ENCODE results near the gene FGFR3. TPM values are rescaled to one million over a fixed set of nuclear protein-coding genes. Genes with fewer than 3 reads are reported as not detected.

Gene FGFR3
- total and polyA plus RNA-seq, 10 of the 15 experiments (the other 5 are each of a cell fraction or from before 2014, with no cell fraction given), result 0.05 to 0.33 (median 0.18) TPM; not detected in 6

DNA sequence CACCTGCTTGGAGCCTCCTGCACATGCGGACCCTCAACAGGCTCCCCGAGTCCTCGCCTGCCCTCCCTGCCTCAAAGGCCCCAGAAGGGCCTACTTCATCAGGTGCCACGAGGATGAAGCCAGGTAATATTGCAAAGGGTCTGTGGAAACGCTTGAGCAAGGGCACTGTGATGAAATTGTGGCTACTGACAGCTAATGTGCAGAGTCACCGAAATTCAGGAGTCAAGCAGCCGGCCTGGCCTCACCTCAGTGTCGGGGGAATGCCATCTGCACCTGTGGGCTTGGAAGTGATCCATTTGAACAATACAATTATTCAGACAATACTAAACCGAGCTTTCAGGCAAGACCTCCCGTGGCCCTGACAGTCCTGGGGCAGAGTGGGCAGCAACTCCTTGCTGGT, 3.1 kb upstream of the FGFR3 start:
- Histone ChIP-seq H3K36me3 (ENCODE audit: control insufficient read depth in 2 of 2, insufficient read depth in 2 of 2, low read length in 1 of 2) (no peaks in the 10 kb centered on the region), H4K20me1 (ENCODE audit: control insufficient read depth, insufficient read depth) (no peaks in the 10 kb centered on the region), H3K9me3 (replicated peaks; ENCODE audit: control insufficient read depth, insufficient read depth, low read length) (no peaks in the 10 kb centered on the region), H3K27me3 (replicated peaks in 1 of 2; ENCODE audit: control insufficient read depth in 2 of 2, insufficient read depth in 2 of 2, low read length in 1 of 2) (peaks cover 4 to 6% of the 10 kb centered on the region in 2 experiments; a peak in 3 of 4 replicates), H3K79me2 (ENCODE audit: control insufficient read depth, insufficient read depth, low read length) (no peaks in the 10 kb centered on the region), H3K4me1 (ENCODE audit: control insufficient read depth, insufficient read depth, low read length) (no peaks in the 10 kb centered on the region), H3K4me3 (no peak overlapping the region), H2AFZ (ENCODE audit: control insufficient read depth, low read depth, low read length) (no peak overlapping the region), H3K4me2 (ENCODE audit: control insufficient read depth, insufficient read depth) (no peak overlapping the region), H3K9ac (ENCODE audit: control insufficient read depth, insufficient read depth, low read length) (no peak overlapping the region), H3K27ac (ENCODE audit: control insufficient read depth, insufficient read depth) (no peak overlapping the region)
- CTCF ChIA-PET, result no interaction called here
- ATAC-seq (no peak), FAIRE-seq (no peak), DNase-seq (ENCODE audit: low read depth, low spot score) (no peak)
- in situ Hi-C loops (cut with MboI) (no loop called here), intact Hi-C loops (cut with micrococcal nuclease; ENCODE audit: unreplicated experiment) (no loop called here)
- BruUV-seq (replicated peaks), result no TSS peak
- TF ChIP-seq FOXM1 (IDR thresholded peaks at IDR 0.05; ENCODE audit: low read depth, low read length) (no peak), TCF3 (IDR thresholded peaks at IDR 0.05; ENCODE audit: borderline replicate concordance, insufficient read depth, low read depth, low read length) (no peak), WRNIP1 (IDR thresholded peaks at IDR 0.05; ENCODE audit: borderline replicate concordance, low read depth, low read length) (no peak), BHLHE40 (IDR thresholded peaks at IDR 0.05; ENCODE audit: borderline replicate concordance in 1 of 2, low read depth in 2 of 2, low read length in 1 of 2) (no peak)
- 43% methylated on average over 10 of the region's 10 CpGs for WGBS (ENCODE audit: insufficient coverage, insufficient replicate concordance, low lambda C conversion rate, missing lambda C conversion rate)
- RAD21 ChIA-PET (ENCODE audit: unreplicated experiment), result no interaction called here
- SMC1A ChIA-PET (ENCODE audit: uncharacterized antibody, unreplicated experiment), result no interaction called here
- POLR2A ChIA-PET, result no interaction called here

GRCh38 chr4:1792158-1792831, 798 bp upstream of the FGFR3 start:
- Histone ChIP-seq H4K20me1 (ENCODE audit: control insufficient read depth, insufficient read depth) (no peaks in the 10 kb centered on the region), H3K4me2 (ENCODE audit: control insufficient read depth, insufficient read depth) (no peak overlapping the region), H3K27me3 (replicated peaks in 1 of 2; ENCODE audit: control insufficient read depth in 2 of 2, insufficient read depth in 2 of 2, low read length in 1 of 2) (peaks cover 8 to 12% of the 10 kb centered on the region in 2 experiments), H3K4me3 (no peak overlapping the region), H3K27ac (ENCODE audit: control insufficient read depth, insufficient read depth) (no peak overlapping the region), H3K79me2 (ENCODE audit: control insufficient read depth, insufficient read depth, low read length) (no peaks in the 10 kb centered on the region), H3K9ac (ENCODE audit: control insufficient read depth, insufficient read depth, low read length) (no peak overlapping the region), H3K9me3 (replicated peaks; ENCODE audit: control insufficient read depth, insufficient read depth, low read length) (no peaks in the 10 kb centered on the region), H2AFZ (ENCODE audit: control insufficient read depth, low read depth, low read length) (no peak overlapping the region), H3K36me3 (ENCODE audit: control insufficient read depth in 2 of 2, insufficient read depth in 2 of 2, low read length in 1 of 2) (no peaks in the 10 kb centered on the region), H3K4me1 (ENCODE audit: control insufficient read depth, insufficient read depth, low read length) (no peaks in the 10 kb centered on the region)
- CTCF ChIA-PET, result interaction anchor here (1.3 kb wide), 1 partner anchor 47 kb away, joined by 3 read pairs; no protein-coding TSS in a partner anchor
- POLR2A ChIA-PET, result no interaction called here
- DNase-seq (ENCODE audit: low read depth, low spot score) (no peak), FAIRE-seq (no peak), ATAC-seq (no peak)
- SMC1A ChIA-PET (ENCODE audit: uncharacterized antibody, unreplicated experiment), result no interaction called here
- 41% methylated on average over 23 of the region's 29 CpGs for WGBS (ENCODE audit: insufficient coverage, insufficient replicate concordance, low lambda C conversion rate, missing lambda C conversion rate)
- intact Hi-C loops (cut with micrococcal nuclease; ENCODE audit: unreplicated experiment) (no loop called here), in situ Hi-C loops (cut with MboI) (no loop called here)
- no TSS peak for BruUV-seq (replicated peaks)
- RAD21 ChIA-PET (ENCODE audit: unreplicated experiment), result no interaction called here
- TF ChIP-seq NFIC (IDR thresholded peaks at IDR 0.05; ENCODE audit: low read depth, low read length) (no peak), ZNF207 (IDR thresholded peaks at IDR 0.05; ENCODE audit: borderline replicate concordance) (no peak), TCF3 (IDR thresholded peaks at IDR 0.05; ENCODE audit: borderline replicate concordance, insufficient read depth, low read depth, low read length) (no peak), TBL1XR1 (IDR thresholded peaks at IDR 0.05; ENCODE audit: low read depth, low read length) (no peak), YBX1 (IDR thresholded peaks at IDR 0.05) (no peak), SKIL (IDR thresholded peaks at IDR 0.05; ENCODE audit: low read depth, poor library complexity, severe bottlenecking) (no peak)
- TF ChIP-seq, protein P1, sequence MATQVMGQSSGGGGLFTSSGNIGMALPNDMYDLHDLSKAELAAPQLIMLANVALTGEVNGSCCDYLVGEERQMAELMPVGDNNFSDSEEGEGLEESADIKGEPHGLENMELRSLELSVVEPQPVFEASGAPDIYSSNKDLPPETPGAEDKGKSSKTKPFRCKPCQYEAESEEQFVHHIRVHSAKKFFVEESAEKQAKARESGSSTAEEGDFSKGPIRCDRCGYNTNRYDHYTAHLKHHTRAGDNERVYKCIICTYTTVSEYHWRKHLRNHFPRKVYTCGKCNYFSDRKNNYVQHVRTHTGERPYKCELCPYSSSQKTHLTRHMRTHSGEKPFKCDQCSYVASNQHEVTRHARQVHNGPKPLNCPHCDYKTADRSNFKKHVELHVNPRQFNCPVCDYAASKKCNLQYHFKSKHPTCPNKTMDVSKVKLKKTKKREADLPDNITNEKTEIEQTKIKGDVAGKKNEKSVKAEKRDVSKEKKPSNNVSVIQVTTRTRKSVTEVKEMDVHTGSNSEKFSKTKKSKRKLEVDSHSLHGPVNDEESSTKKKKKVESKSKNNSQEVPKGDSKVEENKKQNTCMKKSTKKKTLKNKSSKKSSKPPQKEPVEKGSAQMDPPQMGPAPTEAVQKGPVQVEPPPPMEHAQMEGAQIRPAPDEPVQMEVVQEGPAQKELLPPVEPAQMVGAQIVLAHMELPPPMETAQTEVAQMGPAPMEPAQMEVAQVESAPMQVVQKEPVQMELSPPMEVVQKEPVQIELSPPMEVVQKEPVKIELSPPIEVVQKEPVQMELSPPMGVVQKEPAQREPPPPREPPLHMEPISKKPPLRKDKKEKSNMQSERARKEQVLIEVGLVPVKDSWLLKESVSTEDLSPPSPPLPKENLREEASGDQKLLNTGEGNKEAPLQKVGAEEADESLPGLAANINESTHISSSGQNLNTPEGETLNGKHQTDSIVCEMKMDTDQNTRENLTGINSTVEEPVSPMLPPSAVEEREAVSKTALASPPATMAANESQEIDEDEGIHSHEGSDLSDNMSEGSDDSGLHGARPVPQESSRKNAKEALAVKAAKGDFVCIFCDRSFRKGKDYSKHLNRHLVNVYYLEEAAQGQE (IDR thresholded peaks at IDR 0.05; ENCODE audit: low read depth, low read length), result no peak
